ENCODE data around the gene EIF4B. TPM values are rescaled to one million over a fixed set of nuclear protein-coding genes. Genes with fewer than 3 reads are reported as not detected.
A peak's percentile ranks its signal among the peaks of the same experiment; 100 is the strongest.

The EIF4B gene
- total RNA-seq, 1 experiment from 2014 or later: 713 TPM

DNA sequence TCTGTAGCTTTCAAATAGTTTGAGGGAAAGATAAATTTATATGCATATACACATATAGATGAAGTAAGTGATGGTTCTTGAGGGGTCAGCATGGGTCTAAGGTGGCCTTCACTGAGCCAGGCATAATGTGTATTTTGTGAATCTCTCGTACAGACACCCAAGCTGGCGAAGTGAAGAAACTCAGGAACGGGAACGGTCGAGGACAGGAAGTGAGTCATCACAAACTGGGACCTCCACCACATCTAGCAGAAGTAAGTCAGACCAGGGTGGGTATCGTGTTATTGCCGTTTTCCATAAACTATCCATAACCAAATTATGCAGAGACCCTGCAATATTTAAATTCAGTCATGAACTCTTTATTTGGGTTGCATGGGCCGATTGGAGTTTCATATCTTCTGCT lies 28.2 kb downstream of the EIF4B start:
- Histone ChIP-seq H3K27me3 (ENCODE audit: insufficient read depth, low read length) (no peaks in the 10 kb centered on the region), H3K4ac (ENCODE audit: low read depth, low read length) (no peak overlapping the region), H3K4me1 (ENCODE audit: insufficient read depth, low read length) (no peaks in the 10 kb centered on the region), H2AK5ac (ENCODE audit: insufficient read length, low read length) (no peak overlapping the region), H2AFZ (ENCODE audit: low read length) (no peak overlapping the region), H3K14ac (ENCODE audit: insufficient read depth, low read length) (no peak overlapping the region), H3K9me3 (ENCODE audit: control insufficient read depth, low read depth, low read length) (no peaks in the 10 kb centered on the region), H3T11ph (ENCODE audit: low read length) (no peak overlapping the region), H2BK20ac (ENCODE audit: low read depth, low read length, poor library complexity, severe bottlenecking) (no peak overlapping the region), H2BK5ac (ENCODE audit: insufficient read length, low read length) (no peak overlapping the region), H3K79me1 (ENCODE audit: insufficient read depth, low read depth, low read length, poor library complexity, severe bottlenecking) (no peaks in the 10 kb centered on the region), H4K91ac (ENCODE audit: insufficient read length, low read depth, low read length) (no peak overlapping the region), H3K18ac (ENCODE audit: insufficient read length, low read depth, low read length) (no peak overlapping the region), H3K9ac (ENCODE audit: extremely low read depth, insufficient read length, low read length) (no peak overlapping the region), H3K27ac (ENCODE audit: insufficient read length, low read depth, low read length) (no peak overlapping the region), H3K23me2 (ENCODE audit: insufficient read length, low read depth, low read length, poor library complexity, severe bottlenecking) (no peaks in the 10 kb centered on the region), H4K20me1 (ENCODE audit: control insufficient read depth, insufficient read depth, insufficient read length) (no peaks in the 10 kb centered on the region), H4K5ac (ENCODE audit: insufficient read length, low read depth, low read length) (no peak overlapping the region), H4K8ac (replicated peaks; ENCODE audit: insufficient read length, low read depth, low read length) (no peak overlapping the region), H2BK12ac (ENCODE audit: insufficient read length, low read depth, low read length) (no peak overlapping the region), H2BK15ac (ENCODE audit: low read depth, low read length) (no peak overlapping the region), H3K79me2 (ENCODE audit: insufficient read depth, low read length) (no peaks in the 10 kb centered on the region), H3K23ac (ENCODE audit: insufficient read length, low read depth, low read length) (no peak overlapping the region), H3K4me2 (ENCODE audit: insufficient read depth, insufficient read length, low read length) (no peak overlapping the region), H3K56ac (ENCODE audit: insufficient read length, low read depth, low read length) (no peak overlapping the region), H2BK120ac (ENCODE audit: low read depth, low read length, poor library complexity, severe bottlenecking) (no peak overlapping the region)
- H3K4me1 Mint-ChIP-seq: peaks cover 0 to 5% of the 10 kb centered on the region in 2 experiments; a peak in 2 of 4 replicates
- no peak for DNase-seq
- peaks cover 77 to 92% (median 84%) of the 10 kb centered on the region in 3 experiments for H3K36me3 Mint-ChIP-seq (ENCODE audit: insufficient read depth in 1 of 3, low read depth in 3 of 3)
- H3K9me3 Mint-ChIP-seq: no peaks in the 10 kb centered on the region
- no peak overlapping the region for H3K4me3 Mint-ChIP-seq
- WGBS (ENCODE audit: extremely low coverage, insufficient read length, low lambda C conversion rate): no CpG with 5 or more reads among the region's 8 CpGs
- peak overlapping the region in 1 of 3 experiments; percentile 53; a peak in 2 of 7 replicates for H3K27ac Mint-ChIP-seq
- TF ChIP-seq CTCF (conservative IDR thresholded peaks at IDR 0.05): no peak
- no peaks in the 10 kb centered on the region for H3K27me3 Mint-ChIP-seq (ENCODE audit: low read depth)
